Neural progenitor cell (in vitro differentiated cells): ENCODE data around the gene ASTN2.

Experiments used
- CTCF ChIP-seq: fragments of 200-600 bp; sonication (generic); IDR thresholded peaks from 2 replicates; pipeline ENCODE4 v1.5.1; 2017; ENCODE audit warnings: antibody characterized with exemption, mild to moderate bottlenecking
- EZH2 ChIP-seq: fragments of 200-600 bp; sonication (generic); IDR thresholded peaks from 2 replicates; pipeline ENCODE4 v1.6.1; 2017; ENCODE audit warnings: antibody characterized with exemption, mild to moderate bottlenecking, moderate library complexity
- EZH2phosphoT487 ChIP-seq: fragments of 200-600 bp; sonication (generic); IDR thresholded peaks from 2 replicates; pipeline ENCODE4 v1.6.1; 2017; ENCODE audit warnings: antibody characterized with exemption

- TF ChIP-seq EZH2 (no peak), CTCF (no peak), EZH2phosphoT487 (no peak)
Measured at GRCh38 chr9:117403403-117403811, 11.4 kb downstream of the ASTN2 start.
